ENCODE data around the gene SBK2. TPM values are rescaled to one million over a fixed set of nuclear protein-coding genes. Genes with fewer than 3 reads are reported as not detected.

SBK2 gene
- total RNA-seq, 1 experiment from 2014 or later = 5.2 TPM

GRCh38 chr19:55546011-55546410 is 9.1 kb upstream of the SBK2 start:
- Mint-ChIP-seq H3K27ac (no peak overlapping the region), H3K36me3 (no peaks in the 10 kb centered on the region), H3K4me1 (peaks cover 30% of the 10 kb centered on the region), H3K9me3 (peaks cover 14% of the 10 kb centered on the region), H3K27me3 (ENCODE audit: low read depth) (peaks cover 3% of the 10 kb centered on the region; the same call in 1 of the 2 replicates), H3K4me3 (no peak overlapping the region)
- ATAC-seq (no peak), DNase-seq (ENCODE audit: low spot score) (no peak)
- ChIA-PET CTCF (interaction anchor here (0.6 kb wide), 1 partner anchor 388 kb away, joined by 4 read pairs; the partner anchor contains the start of gene TNNI3), POLR2A (no interaction called here)
- TF ChIP-seq E2F5 (CRISPR knock-in tag; IDR thresholded peaks at IDR 0.05) = no peak
- TF ChIP-seq ZNF425 (CRISPR knock-in tag; conservative IDR thresholded peaks at IDR 0.05) = no peak
- TF ChIP-seq, protein P1, sequence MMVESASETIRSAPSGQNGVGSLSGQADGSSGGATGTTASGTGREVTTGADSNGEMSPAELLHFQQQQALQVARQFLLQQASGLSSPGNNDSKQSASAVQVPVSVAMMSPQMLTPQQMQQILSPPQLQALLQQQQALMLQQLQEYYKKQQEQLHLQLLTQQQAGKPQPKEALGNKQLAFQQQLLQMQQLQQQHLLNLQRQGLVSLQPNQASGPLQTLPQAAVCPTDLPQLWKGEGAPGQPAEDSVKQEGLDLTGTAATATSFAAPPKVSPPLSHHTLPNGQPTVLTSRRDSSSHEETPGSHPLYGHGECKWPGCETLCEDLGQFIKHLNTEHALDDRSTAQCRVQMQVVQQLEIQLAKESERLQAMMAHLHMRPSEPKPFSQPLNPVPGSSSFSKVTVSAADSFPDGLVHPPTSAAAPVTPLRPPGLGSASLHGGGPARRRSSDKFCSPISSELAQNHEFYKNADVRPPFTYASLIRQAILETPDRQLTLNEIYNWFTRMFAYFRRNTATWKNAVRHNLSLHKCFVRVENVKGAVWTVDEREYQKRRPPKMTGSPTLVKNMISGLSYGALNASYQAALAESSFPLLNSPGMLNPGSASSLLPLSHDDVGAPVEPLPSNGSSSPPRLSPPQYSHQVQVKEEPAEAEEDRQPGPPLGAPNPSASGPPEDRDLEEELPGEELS (CRISPR knock-in tag; IDR thresholded peaks at IDR 0.05) = no peak
- TF ChIP-seq TEAD4 (CRISPR knock-in tag; IDR thresholded peaks at IDR 0.05) = no peak
- TF ChIP-seq E2F4 (CRISPR knock-in tag; IDR thresholded peaks at IDR 0.05; ENCODE audit: borderline replicate concordance, low read depth) = no peak
- no peak for TF ChIP-seq TCF7 (CRISPR knock-in tag; IDR thresholded peaks at IDR 0.05; ENCODE audit: low read depth)

DNA sequence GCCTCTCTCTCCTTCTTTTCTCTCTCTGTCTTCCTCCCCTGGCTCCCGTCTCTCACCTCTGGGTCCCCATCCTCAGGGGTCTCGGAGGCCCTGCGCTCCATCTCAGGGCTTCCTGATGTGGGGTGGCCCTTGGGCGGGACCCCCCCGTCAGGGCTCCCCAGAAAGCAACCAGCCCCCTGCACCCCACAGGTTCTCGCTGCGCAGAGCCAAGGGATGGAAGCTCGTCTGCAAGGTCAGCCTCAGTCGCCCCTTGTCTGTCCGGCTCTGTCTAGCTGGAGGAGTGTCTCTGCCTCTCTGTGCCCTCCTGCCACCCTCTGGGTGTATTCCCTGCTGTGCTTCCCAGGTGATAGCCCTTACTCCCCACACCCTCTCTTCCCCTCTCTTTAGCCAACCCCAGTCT is 8.5 kb upstream of the SBK2 start, which contains the start of gene SBK3:
Gene SBK3 (minus strand): TSS at position 101 of the 400 bp plus-strand sequence. CDS start 0 bp downstream, at position 101.
- DNase-seq (ENCODE audit: low spot score) (no peak), ATAC-seq (no peak)
- Mint-ChIP-seq H3K9me3 (peaks cover 14% of the 10 kb centered on the region), H3K36me3 (no peaks in the 10 kb centered on the region), H3K4me1 (peaks cover 30% of the 10 kb centered on the region), H3K4me3 (no peak within 1 kb of the TSS), H3K27ac (no peak within 1 kb of the TSS), H3K27me3 (ENCODE audit: low read depth) (peaks cover 3% of the 10 kb centered on the region; the same call in 1 of the 2 replicates)
- ChIA-PET CTCF (no interaction called here), POLR2A (no interaction called here)
- TF ChIP-seq, protein P2, sequence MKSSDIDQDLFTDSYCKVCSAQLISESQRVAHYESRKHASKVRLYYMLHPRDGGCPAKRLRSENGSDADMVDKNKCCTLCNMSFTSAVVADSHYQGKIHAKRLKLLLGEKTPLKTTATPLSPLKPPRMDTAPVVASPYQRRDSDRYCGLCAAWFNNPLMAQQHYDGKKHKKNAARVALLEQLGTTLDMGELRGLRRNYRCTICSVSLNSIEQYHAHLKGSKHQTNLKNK (CRISPR knock-in tag; IDR thresholded peaks at IDR 0.05) = no peak
- TF ChIP-seq NFATC4 (CRISPR knock-in tag; IDR thresholded peaks at IDR 0.05) = no peak
- no peak for TF ChIP-seq ELF4 (CRISPR knock-in tag; IDR thresholded peaks at IDR 0.05; ENCODE audit: low read depth)
- TF ChIP-seq, protein P3, sequence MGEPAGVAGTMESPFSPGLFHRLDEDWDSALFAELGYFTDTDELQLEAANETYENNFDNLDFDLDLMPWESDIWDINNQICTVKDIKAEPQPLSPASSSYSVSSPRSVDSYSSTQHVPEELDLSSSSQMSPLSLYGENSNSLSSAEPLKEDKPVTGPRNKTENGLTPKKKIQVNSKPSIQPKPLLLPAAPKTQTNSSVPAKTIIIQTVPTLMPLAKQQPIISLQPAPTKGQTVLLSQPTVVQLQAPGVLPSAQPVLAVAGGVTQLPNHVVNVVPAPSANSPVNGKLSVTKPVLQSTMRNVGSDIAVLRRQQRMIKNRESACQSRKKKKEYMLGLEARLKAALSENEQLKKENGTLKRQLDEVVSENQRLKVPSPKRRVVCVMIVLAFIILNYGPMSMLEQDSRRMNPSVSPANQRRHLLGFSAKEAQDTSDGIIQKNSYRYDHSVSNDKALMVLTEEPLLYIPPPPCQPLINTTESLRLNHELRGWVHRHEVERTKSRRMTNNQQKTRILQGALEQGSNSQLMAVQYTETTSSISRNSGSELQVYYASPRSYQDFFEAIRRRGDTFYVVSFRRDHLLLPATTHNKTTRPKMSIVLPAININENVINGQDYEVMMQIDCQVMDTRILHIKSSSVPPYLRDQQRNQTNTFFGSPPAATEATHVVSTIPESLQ (CRISPR knock-in tag; IDR thresholded peaks at IDR 0.05) = no peak
- no peak for TF ChIP-seq NFE2L1 (CRISPR knock-in tag; IDR thresholded peaks at IDR 0.05)
- TF ChIP-seq SMAD4 (CRISPR knock-in tag; IDR thresholded peaks at IDR 0.05) = no peak
- TF ChIP-seq GABPB1 (CRISPR knock-in tag; IDR thresholded peaks at IDR 0.05) = no peak
- TF ChIP-seq ZNF281 (CRISPR knock-in tag; IDR thresholded peaks at IDR 0.05) = no peak
- no peak for TF ChIP-seq KAT7 (CRISPR knock-in tag; IDR thresholded peaks at IDR 0.05; ENCODE audit: borderline replicate concordance)
